HepG2 (cell line): ENCODE data around the gene SCYGR5. TPM values are rescaled to one million over a fixed set of nuclear protein-coding genes. Genes with fewer than 3 reads are reported as not detected.

Experiments
- ATAC-seq: fragments of 200-7000 bp; cut with Tn5 transposase; 3 replicates; pipeline ENCODE4 v1.9.1; 2020; ENCODE audit warnings: mild to moderate bottlenecking, moderate library complexity
- BruUV-seq: library from RNA; stranded (reverse); fragments of 400-500 nt; replicated peaks from 2 replicates; lab custom pipeline; 2021; lab: Mats Ljungman, UMichigan
- CTCF ChIA-PET: fragments of 300-600 bp; formaldehyde crosslinking; extraction: SDS; loops from one replicate; lab custom pipeline; 2021; ENCODE audit warnings: low total read pairs, inconsistent platforms, low intra/inter-chr PET ratio; lab: Yijun Ruan, JAX
- POLR2A ChIA-PET: fragments of 350-600 bp; sonication (Branson Sonifier 250); formaldehyde crosslinking; loops from one replicate; lab custom pipeline; 2020; ENCODE audit warnings: antibody characterized with exemption, inconsistent platforms; lab: Yijun Ruan, JAX
- DNase-seq: peaks from one replicate; pipeline ENCODE4 v3.0.0-alpha.2; 2015; ENCODE audit warnings: low spot score
- FAIRE-seq: peaks from 3 replicates; lab custom pipeline; 2011; peaks lifted over from hg19 to GRCh38; lab: Jason Lieb, UNC
- H2AFZ ChIP-seq: one replicate; pipeline ENCODE4 v1.6.1; 2011; ENCODE audit warnings: low read length, inconsistent platforms
- H3K27ac ChIP-seq: fragments of 300-600 bp; 3 replicates; pipeline ENCODE4 v1.8.0; 2011; ENCODE audit warnings: mixed run types, mild to moderate bottlenecking, mixed read lengths, low read length, inconsistent platforms; ENCODE audit not compliant: insufficient read depth; ENCODE audit errors: extremely low read length
- H3K27me3 ChIP-seq, 2 experiments: fragments of 200-600 bp in 1 of 2; 2 replicates in 1 of 2; 3 replicates in 1 of 2; pipeline versions ENCODE4 v1.6.0 to v1.8.0; 2011; ENCODE audit warnings: low read length in 2 of 2, mild to moderate bottlenecking in 2 of 2, moderate library complexity in 2 of 2, inconsistent platforms in 1 of 2; ENCODE audit not compliant: insufficient read depth in 2 of 2, control insufficient read depth in 1 of 2
- H3K36me3 ChIP-seq, 2 experiments: fragments of 200-600 bp in 1 of 2; replicated peaks in 1 of 2; 2 replicates in 1 of 2; 3 replicates in 1 of 2; pipeline versions ENCODE4 v1.5.1 to v1.8.0; 2011; ENCODE audit warnings: low read length in 2 of 2, inconsistent platforms in 1 of 2; ENCODE audit not compliant: insufficient read depth in 2 of 2, control insufficient read depth in 1 of 2
- H3K4me1 ChIP-seq: 2 replicates; pipeline ENCODE4 v1.5.1; 2012; ENCODE audit warnings: low read length, inconsistent platforms; ENCODE audit not compliant: insufficient read depth
- H3K4me2 ChIP-seq: 2 replicates; pipeline ENCODE4 v1.6.0; 2011; ENCODE audit warnings: low read depth, low read length, inconsistent platforms
- H3K4me3 ChIP-seq, 3 experiments: fragments of 200-600 bp in 1 of 3; sonication (generic), shearing (Covaris generic) in 1 of 3; replicated peaks in 1 of 3; 2 replicates each; pipeline ENCODE4 v1.5.1; 2011 to 2016; ENCODE audit warnings: low read length in 3 of 3, inconsistent platforms in 2 of 3, low read depth in 2 of 3, mild to moderate bottlenecking in 2 of 3, control low read depth in 1 of 3, mixed read lengths in 1 of 3; ENCODE audit not compliant: insufficient read depth in 1 of 3
- H3K79me2 ChIP-seq: one replicate; pipeline ENCODE4 v1.6.1; 2011; ENCODE audit warnings: low read length, inconsistent platforms; ENCODE audit not compliant: insufficient read depth
- H3K9ac ChIP-seq: 2 replicates; pipeline ENCODE4 v1.6.0; 2011; ENCODE audit warnings: mild to moderate bottlenecking, low read depth, low read length, inconsistent platforms; ENCODE audit not compliant: insufficient read depth
- H3K9me3 ChIP-seq: 2 replicates; pipeline ENCODE4 v1.5.1; 2012; ENCODE audit warnings: mild to moderate bottlenecking, low read length
- H4K20me1 ChIP-seq: 2 replicates; pipeline ENCODE4 v1.6.0; 2011; ENCODE audit warnings: inconsistent platforms, mild to moderate bottlenecking, low read length, moderate library complexity; ENCODE audit not compliant: insufficient read depth
- BATF2 ChIP-seq: sonication (generic); formaldehyde crosslinking; IDR thresholded peaks from 2 replicates; pipeline ENCODE4 v1.8.0; 2022; ENCODE audit warnings: mild to moderate bottlenecking, missing genetic modification reagents, moderate library complexity
- CENPT ChIP-seq: sonication (generic); formaldehyde crosslinking; IDR thresholded peaks from 2 replicates; pipeline ENCODE4 v1.8.0; 2022; ENCODE audit warnings: low read depth, mild to moderate bottlenecking, moderate library complexity, missing genetic modification reagents
- FOXA3 ChIP-seq: IDR thresholded peaks from 2 replicates; pipeline ENCODE4 v1.6.1; 2016; ENCODE audit warnings: missing genetic modification reagents, missing compliant biosample characterization
- HMG20A ChIP-seq: IDR thresholded peaks from 2 replicates; pipeline ENCODE4 v1.6.1; 2016; ENCODE audit warnings: borderline replicate concordance
- HMG20B ChIP-seq: conservative IDR thresholded peaks from 2 replicates; pipeline ENCODE4 v1.6.1; 2016; ENCODE audit warnings: missing genetic modification reagents, missing compliant biosample characterization
- IKZF4 ChIP-seq: sonication (generic); formaldehyde crosslinking; IDR thresholded peaks from 2 replicates; pipeline ENCODE4 v1.5.1; 2020; ENCODE audit warnings: borderline replicate concordance, mild to moderate bottlenecking, low read depth, missing genetic modification reagents; ENCODE audit errors: not compliant biosample characterization
- KAT2B ChIP-seq: fragments of 150-350 bp; IDR thresholded peaks from 2 replicates; pipeline ENCODE4 v1.6.1; 2014; ENCODE audit warnings: low read depth, low read length, borderline replicate concordance
- MLXIP ChIP-seq: sonication (generic); formaldehyde crosslinking; IDR thresholded peaks from 2 replicates; pipeline ENCODE4 v1.9.0; 2021; ENCODE audit warnings: missing genetic modification reagents, borderline replicate concordance
- MYNN ChIP-seq: sonication (generic); formaldehyde crosslinking; IDR thresholded peaks from 2 replicates; pipeline ENCODE4 v1.4.0; 2020; ENCODE audit warnings: mild to moderate bottlenecking, low read depth, missing genetic modification reagents
- NKX3-1 ChIP-seq: sonication (generic); formaldehyde crosslinking; IDR thresholded peaks from 2 replicates; pipeline ENCODE4 v1.5.0; 2020; ENCODE audit warnings: missing genetic modification reagents
- ZBTB14 ChIP-seq: sonication (generic); formaldehyde crosslinking; IDR thresholded peaks from 2 replicates; pipeline ENCODE4 v1.4.0; 2020; ENCODE audit warnings: missing genetic modification reagents
- ZBTB7B ChIP-seq: sonication (generic); formaldehyde crosslinking; IDR thresholded peaks from 2 replicates; pipeline ENCODE4 v1.4.0; 2020; ENCODE audit warnings: missing genetic modification reagents
- ZNF124 ChIP-seq: sonication (generic); formaldehyde crosslinking; IDR thresholded peaks from 2 replicates; pipeline ENCODE4 v1.4.0; 2020; ENCODE audit warnings: missing genetic modification reagents
- ZNF337 ChIP-seq: sonication (generic); formaldehyde crosslinking; IDR thresholded peaks from 2 replicates; pipeline ENCODE4 v1.5.1; 2020; ENCODE audit warnings: missing genetic modification reagents, low read depth, mild to moderate bottlenecking, borderline replicate concordance
- ZNF574 ChIP-seq: sonication (generic); formaldehyde crosslinking; IDR thresholded peaks from 2 replicates; pipeline ENCODE4 v1.4.0; 2020; ENCODE audit warnings: missing genetic modification reagents
- WGBS: methylation state at CpG from one replicate; pipeline ENCODE4 v1.1.6; 2017; ENCODE audit warnings: low lambda C conversion rate; 5-methylcytosine and 5-hydroxymethylcytosine counted together
- in situ Hi-C: cut with HindIII; loops from 2 replicates; pipeline ENCODE4 v1.10.0; 2017; ENCODE audit warnings: low pct_unique_long_range_greater_than_20kb; ENCODE audit not compliant: extremely low pct_ligation_motif_present
- intact Hi-C: fragments of 100-400 bp; cut with micrococcal nuclease; formaldehyde crosslinking; loops from one replicate; pipeline ENCODE4 v1.10.0; 2022; ENCODE audit not compliant: unreplicated experiment
- polyA plus RNA-seq, 8 experiments: library from polyadenylated mRNA; depleted of rRNA in 3 of 8; stranded (reverse) in 7 of 8; unstranded in 1 of 8; fragments of >200 nt; fragmentation: Illumina TruSeq in 4 of 8; extraction: Trizol in 4 of 8; gene quantifications; 2 replicates each; pipeline versions ENCODE4 v1.2.1 to v1.2.3, GENCODE V29; 2011 to 2016; ENCODE audit warnings: low read depth in 4 of 8, missing spikeins in 1 of 8, mixed read lengths in 1 of 8; ENCODE audit not compliant: insufficient read depth in 1 of 8
- total RNA-seq, 5 experiments: library from RNA; depleted of rRNA; stranded (reverse); fragments of >200 nt; fragmentation: Illumina TruSeq; extraction: Trizol; gene quantifications; 2 replicates each; pipeline ENCODE4 v1.2.3, GENCODE V29; 2016; ENCODE audit warnings: low read depth in 1 of 5

Gene SCYGR5
- total and polyA plus RNA-seq, 2 of the 13 experiments (the other 11 are each of a cell fraction or from before 2014, with no cell fraction given), result not detected

GRCh38 chr2:227696990-227697679, 30.5 kb downstream of the SCYGR5 start:
- H3K9me3 ChIP-seq, result no peaks in the 10 kb centered on the region
- intact Hi-C loops, result no loop called here
- ATAC-seq (no peak), DNase-seq (no peak), FAIRE-seq (no peak)
- H3K4me2 ChIP-seq, result no peak overlapping the region
- H3K27me3 ChIP-seq, result no peaks in the 10 kb centered on the region
- no peak overlapping the region for H3K4me3 ChIP-seq
- H3K9ac ChIP-seq, result no peak overlapping the region
- POLR2A ChIA-PET, result no interaction called here
- H3K27ac ChIP-seq, result no peak overlapping the region
- CTCF ChIA-PET, result no interaction called here
- H3K4me1 ChIP-seq, result no peaks in the 10 kb centered on the region
- WGBS, result 55% methylated on average over 2 of the region's 2 CpGs
- in situ Hi-C loops, result no loop called here
- TF ChIP-seq ZBTB7B (CRISPR knock-in tag) (no peak), MYNN (no peak), HMG20A (CRISPR knock-in tag) (no peak), CENPT (no peak), IKZF4 (CRISPR knock-in tag) (no peak), BATF2 (no peak), ZBTB14 (CRISPR knock-in tag) (no peak), ZNF124 (no peak), MLXIP (CRISPR knock-in tag) (no peak), HMG20B (no peak), FOXA3 (CRISPR knock-in tag) (no peak), KAT2B (no peak), ZNF337 (CRISPR knock-in tag) (no peak), ZNF574 (CRISPR knock-in tag) (no peak), NKX3-1 (CRISPR knock-in tag) (no peak)
- H3K79me2 ChIP-seq, result no peaks in the 10 kb centered on the region
- H2AFZ ChIP-seq, result no peak overlapping the region
- BruUV-seq, result no TSS peak
- H3K36me3 ChIP-seq, result no peaks in the 10 kb centered on the region
- no peaks in the 10 kb centered on the region for H4K20me1 ChIP-seq
